ENCODE data around the gene PIP5KL1.

The PIP5KL1 gene

GRCh38 chr9:127973169-127974000, 42.8 kb upstream of the PIP5KL1 start:
- DNase-seq (ENCODE audit: low spot score in 2 of 2) = no peak
- in situ Hi-C loops (cut with MboI; ENCODE audit: low sequenced_read_pairs) = no loop called here
- H3K27me3 ChIP-seq (ENCODE audit: low read depth) = no peaks in the 10 kb centered on the region
- H3K9me3 ChIP-seq = no peaks in the 10 kb centered on the region
- no peaks in the 10 kb centered on the region; the same call in 1 of the 2 replicates for H3K36me3 ChIP-seq (replicated peaks)
- H3K4me3 ChIP-seq = no peak overlapping the region
- H3K4me1 ChIP-seq = peaks cover 8% of the 10 kb centered on the region

GRCh38 chr9:127972236-127972871, 41.8 kb upstream of the PIP5KL1 start:
- in situ Hi-C loops (cut with MboI; ENCODE audit: low sequenced_read_pairs) = no loop called here
- H3K27me3 ChIP-seq (ENCODE audit: low read depth) = no peaks in the 10 kb centered on the region

GRCh38 chr9:127971357-127972235, 41.0 kb upstream of the PIP5KL1 start:
- H3K36me3 ChIP-seq (replicated peaks) = no peaks in the 10 kb centered on the region
- in situ Hi-C loops (cut with MboI; ENCODE audit: low sequenced_read_pairs) = no loop called here
- H3K27me3 ChIP-seq (ENCODE audit: low read depth) = no peaks in the 10 kb centered on the region
- no peak for DNase-seq (ENCODE audit: low spot score in 2 of 2)
- no peaks in the 10 kb centered on the region for H3K9me3 ChIP-seq
- no peaks in the 10 kb centered on the region for H3K4me1 ChIP-seq
- no peak overlapping the region for H3K4me3 ChIP-seq

More at GRCh38 chr9:127972236-127972871, 41.8 kb upstream of the PIP5KL1 start:
- no peaks in the 10 kb centered on the region for H3K4me1 ChIP-seq
- no peaks in the 10 kb centered on the region for H3K36me3 ChIP-seq (replicated peaks)
- no peak for DNase-seq (ENCODE audit: low spot score in 2 of 2)
- H3K9me3 ChIP-seq = no peaks in the 10 kb centered on the region
- H3K4me3 ChIP-seq = no peak overlapping the region

DNA sequence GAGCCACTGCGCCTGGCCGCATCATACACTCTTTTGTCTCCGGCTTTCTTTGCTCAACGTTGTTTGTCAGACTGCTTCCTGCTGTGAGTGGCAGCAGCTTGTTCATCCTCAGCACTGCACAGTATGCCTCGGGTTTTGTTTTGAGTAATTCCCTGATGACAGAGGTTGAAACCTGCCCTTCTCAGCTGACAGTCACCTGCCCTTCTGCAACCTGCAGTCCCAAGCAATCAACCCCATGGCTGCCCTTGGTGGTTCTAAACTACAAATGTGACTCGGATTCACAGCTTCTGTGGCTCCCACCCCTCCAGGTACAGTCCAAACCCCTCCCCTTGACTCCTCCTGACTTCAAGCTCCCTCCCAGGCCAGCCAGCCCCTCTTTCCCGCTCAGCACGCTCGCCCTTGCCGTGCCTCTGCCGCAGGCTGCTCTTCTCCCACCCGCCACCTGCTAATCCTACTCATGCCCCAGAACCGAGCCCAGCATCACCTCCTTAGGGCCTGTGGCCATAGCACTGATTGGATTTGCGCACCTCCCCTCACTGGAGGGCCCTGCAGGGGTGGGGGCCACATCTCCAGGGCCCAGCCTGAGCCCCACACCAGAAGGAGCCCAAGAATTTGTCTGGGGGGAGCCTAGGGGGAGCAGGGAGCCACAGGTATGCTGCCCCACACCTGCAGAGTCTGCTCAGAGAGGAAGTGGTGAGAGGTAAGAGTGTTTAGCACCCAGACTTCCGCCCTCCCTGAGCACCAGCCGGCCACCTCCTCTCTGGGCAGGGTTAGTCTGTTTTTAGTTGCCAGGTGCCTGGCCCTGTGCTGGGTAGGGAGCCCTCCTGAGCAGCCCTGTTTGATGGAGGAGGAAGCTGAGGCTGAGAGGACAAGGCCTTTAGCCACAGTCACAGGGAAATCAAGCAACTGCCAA, 40.1 kb upstream of the PIP5KL1 start:
- in situ Hi-C loops (cut with MboI; ENCODE audit: low sequenced_read_pairs) = no loop called here
- Histone ChIP-seq H3K27me3 (ENCODE audit: low read depth) (no peaks in the 10 kb centered on the region), H3K9me3 (no peaks in the 10 kb centered on the region), H3K4me1 (peaks cover 4% of the 10 kb centered on the region), H3K36me3 (replicated peaks) (no peaks in the 10 kb centered on the region), H3K4me3 (no peak overlapping the region)
- DNase-seq (ENCODE audit: low spot score in 2 of 2) = no peak

GRCh38 chr9:127968700-127969383, 38.3 kb upstream of the PIP5KL1 start:
- Histone ChIP-seq H3K4me3 (no peak overlapping the region), H3K27me3 (ENCODE audit: low read depth) (no peaks in the 10 kb centered on the region), H3K36me3 (replicated peaks) (no peaks in the 10 kb centered on the region), H3K9me3 (no peaks in the 10 kb centered on the region), H3K4me1 (peaks cover 10% of the 10 kb centered on the region)
- in situ Hi-C loops (cut with MboI; ENCODE audit: low sequenced_read_pairs) = no loop called here
- DNase-seq (ENCODE audit: low spot score in 2 of 2) = no peak

DNA sequence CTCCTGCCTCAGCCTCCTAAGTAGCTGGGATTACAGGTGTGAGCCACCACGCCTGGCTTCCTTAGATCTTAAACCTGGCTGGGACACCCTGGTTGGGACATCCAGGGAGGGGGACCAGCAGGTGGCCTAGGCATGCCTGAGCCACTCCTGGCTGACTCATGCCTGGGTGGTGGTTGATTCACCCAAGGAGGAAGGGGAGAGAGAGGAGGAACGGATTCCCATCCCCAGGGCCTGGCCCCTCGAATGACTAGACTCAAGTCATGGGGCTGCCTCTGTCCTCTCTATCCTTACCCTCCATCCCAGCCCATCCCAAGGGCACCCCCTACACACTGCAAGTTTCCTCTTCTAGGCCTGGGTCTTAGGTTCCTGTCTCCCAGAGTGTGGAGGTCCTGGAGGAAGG, 37.5 kb upstream of the PIP5KL1 start:
- Histone ChIP-seq H3K27me3 (ENCODE audit: low read depth) (no peaks in the 10 kb centered on the region), H3K36me3 (replicated peaks) (no peaks in the 10 kb centered on the region), H3K9me3 (no peaks in the 10 kb centered on the region), H3K4me3 (no peak overlapping the region), H3K4me1 (peaks cover 10% of the 10 kb centered on the region)
- in situ Hi-C loops (cut with MboI; ENCODE audit: low sequenced_read_pairs) = no loop called here
- DNase-seq (ENCODE audit: low spot score in 2 of 2) = no peak

GRCh38 chr9:127967151-127967809, 36.7 kb upstream of the PIP5KL1 start:
- Histone ChIP-seq H3K4me1 (peaks cover 10% of the 10 kb centered on the region), H3K27me3 (ENCODE audit: low read depth) (no peaks in the 10 kb centered on the region), H3K4me3 (no peak overlapping the region), H3K36me3 (replicated peaks) (no peaks in the 10 kb centered on the region), H3K9me3 (no peaks in the 10 kb centered on the region)
- DNase-seq (ENCODE audit: low spot score in 2 of 2) = no peak
- in situ Hi-C loops (cut with MboI; ENCODE audit: low sequenced_read_pairs) = no loop called here

- H3K36me3 ChIP-seq (replicated peaks) = no peaks in the 10 kb centered on the region
- in situ Hi-C loops (cut with MboI; ENCODE audit: low sequenced_read_pairs) = no loop called here
- H3K9me3 ChIP-seq = no peaks in the 10 kb centered on the region
- H3K4me1 ChIP-seq = peaks cover 10% of the 10 kb centered on the region
- H3K4me3 ChIP-seq = no peak overlapping the region
- DNase-seq (ENCODE audit: low spot score in 2 of 2) = no peak
- no peaks in the 10 kb centered on the region for H3K27me3 ChIP-seq (ENCODE audit: low read depth)
Observed at GRCh38 chr9:127966416-127967150, 36.0 kb upstream of the PIP5KL1 start.

GRCh38 chr9:127965953-127966352, 35.4 kb upstream of the PIP5KL1 start:
- Histone ChIP-seq H3K36me3 (replicated peaks) (no peaks in the 10 kb centered on the region), H3K27me3 (ENCODE audit: low read depth) (no peaks in the 10 kb centered on the region), H3K4me3 (no peak overlapping the region), H3K9me3 (no peaks in the 10 kb centered on the region), H3K4me1 (peaks cover 10% of the 10 kb centered on the region)
- in situ Hi-C loops (cut with MboI; ENCODE audit: low sequenced_read_pairs) = no loop called here
- DNase-seq (ENCODE audit: low spot score in 2 of 2) = no peak

GRCh38 chr9:127963359-127964064, 32.9 kb upstream of the PIP5KL1 start:
- Histone ChIP-seq H3K27me3 (ENCODE audit: low read depth) (no peaks in the 10 kb centered on the region), H3K4me1 (peaks cover 19% of the 10 kb centered on the region), H3K36me3 (replicated peaks) (no peaks in the 10 kb centered on the region), H3K9me3 (no peaks in the 10 kb centered on the region), H3K4me3 (no peak overlapping the region)
- no peak for DNase-seq (ENCODE audit: low spot score in 2 of 2)
- in situ Hi-C loops (cut with MboI; ENCODE audit: low sequenced_read_pairs) = no loop called here

GRCh38 chr9:127963041-127963358, 32.4 kb upstream of the PIP5KL1 start:
- in situ Hi-C loops (cut with MboI; ENCODE audit: low sequenced_read_pairs) = no loop called here
- Histone ChIP-seq H3K27me3 (ENCODE audit: low read depth) (no peaks in the 10 kb centered on the region), H3K9me3 (no peaks in the 10 kb centered on the region), H3K4me1 (peaks cover 19% of the 10 kb centered on the region), H3K36me3 (replicated peaks) (no peaks in the 10 kb centered on the region), H3K4me3 (no peak overlapping the region)
- DNase-seq (ENCODE audit: low spot score in 2 of 2) = no peak
